Astrocyte of the cerebellum (primary cell): ENCODE measurements around the gene TIMELESS.

Source experiments
- DNase-seq: peaks from one replicate; pipeline ENCODE4 v3.0.0-alpha.2; 2011; ENCODE audit warnings: low read depth
- H3K4me3 ChIP-seq: 2 replicates; pipeline ENCODE4 v1.5.1; 2011; ENCODE audit warnings: mild to moderate bottlenecking, low read depth, low read length, moderate library complexity
- in situ Hi-C: cut with HindIII; loops from 2 replicates; pipeline ENCODE4 v1.10.0; 2017; ENCODE audit warnings: low sequenced_read_pairs
- TF ChIP-seq, protein P1 (sequence below): IDR thresholded peaks from 2 replicates; pipeline ENCODE4 v1.5.1; 2012; ENCODE audit warnings: low read length, low read depth, moderate library complexity, mild to moderate bottlenecking; ENCODE audit errors: missing control alignments

Gene TIMELESS

DNA sequence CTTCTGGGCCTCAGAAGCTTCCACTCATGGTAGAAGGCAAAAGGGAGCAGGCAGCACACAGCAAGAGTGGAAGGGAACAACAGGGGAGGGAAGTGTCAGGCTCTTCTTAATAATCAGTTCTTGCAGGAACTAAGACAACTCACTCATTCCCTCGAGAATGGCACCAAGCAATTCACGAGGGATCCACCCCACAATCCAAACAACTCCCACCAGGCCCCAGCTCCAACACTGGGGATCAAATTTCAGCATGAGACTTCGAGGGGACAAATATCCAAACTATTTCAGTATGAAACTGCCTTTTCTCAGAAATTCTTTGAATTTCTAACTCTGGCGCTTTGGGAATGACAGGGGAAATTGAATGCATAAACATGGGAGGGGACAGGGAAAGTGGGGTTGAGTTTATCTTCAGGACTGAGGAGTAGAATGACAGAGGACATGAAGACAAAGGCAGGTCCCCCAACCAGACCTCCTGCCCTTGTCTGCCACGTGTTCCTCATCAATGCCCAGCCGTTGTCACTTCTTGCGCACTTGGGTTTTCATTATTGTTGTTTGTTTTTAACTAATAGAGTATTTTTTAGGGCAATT lies 62.0 kb downstream of the TIMELESS start:
- in situ Hi-C loops: no loop called here
- TF ChIP-seq, protein P1, sequence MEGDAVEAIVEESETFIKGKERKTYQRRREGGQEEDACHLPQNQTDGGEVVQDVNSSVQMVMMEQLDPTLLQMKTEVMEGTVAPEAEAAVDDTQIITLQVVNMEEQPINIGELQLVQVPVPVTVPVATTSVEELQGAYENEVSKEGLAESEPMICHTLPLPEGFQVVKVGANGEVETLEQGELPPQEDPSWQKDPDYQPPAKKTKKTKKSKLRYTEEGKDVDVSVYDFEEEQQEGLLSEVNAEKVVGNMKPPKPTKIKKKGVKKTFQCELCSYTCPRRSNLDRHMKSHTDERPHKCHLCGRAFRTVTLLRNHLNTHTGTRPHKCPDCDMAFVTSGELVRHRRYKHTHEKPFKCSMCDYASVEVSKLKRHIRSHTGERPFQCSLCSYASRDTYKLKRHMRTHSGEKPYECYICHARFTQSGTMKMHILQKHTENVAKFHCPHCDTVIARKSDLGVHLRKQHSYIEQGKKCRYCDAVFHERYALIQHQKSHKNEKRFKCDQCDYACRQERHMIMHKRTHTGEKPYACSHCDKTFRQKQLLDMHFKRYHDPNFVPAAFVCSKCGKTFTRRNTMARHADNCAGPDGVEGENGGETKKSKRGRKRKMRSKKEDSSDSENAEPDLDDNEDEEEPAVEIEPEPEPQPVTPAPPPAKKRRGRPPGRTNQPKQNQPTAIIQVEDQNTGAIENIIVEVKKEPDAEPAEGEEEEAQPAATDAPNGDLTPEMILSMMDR: no peak
- no peak overlapping the region for H3K4me3 ChIP-seq
- no peak for DNase-seq

DNA sequence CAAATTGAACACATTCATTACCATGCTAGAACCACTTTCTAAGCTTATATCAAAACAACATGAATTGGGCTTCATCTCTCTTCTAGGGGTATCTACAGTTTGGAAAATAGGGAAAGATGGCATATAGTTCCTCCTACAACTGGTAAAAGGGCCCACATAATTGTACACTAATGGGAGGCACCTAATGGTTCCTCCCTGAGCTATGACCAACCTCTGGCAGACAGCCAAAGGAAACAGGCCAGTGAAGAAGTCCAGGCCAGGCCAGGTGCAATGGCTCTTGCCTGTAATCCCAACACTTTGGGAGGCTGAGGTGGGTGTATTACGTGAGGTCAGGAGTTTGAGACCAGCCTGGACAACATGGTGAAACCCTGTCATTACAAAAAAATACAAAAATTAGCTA lies 63.4 kb downstream of the TIMELESS start:
- DNase-seq: no peak
- TF ChIP-seq, protein P1: no peak
- H3K4me3 ChIP-seq: no peak overlapping the region
- in situ Hi-C loops: no loop called here

DNA sequence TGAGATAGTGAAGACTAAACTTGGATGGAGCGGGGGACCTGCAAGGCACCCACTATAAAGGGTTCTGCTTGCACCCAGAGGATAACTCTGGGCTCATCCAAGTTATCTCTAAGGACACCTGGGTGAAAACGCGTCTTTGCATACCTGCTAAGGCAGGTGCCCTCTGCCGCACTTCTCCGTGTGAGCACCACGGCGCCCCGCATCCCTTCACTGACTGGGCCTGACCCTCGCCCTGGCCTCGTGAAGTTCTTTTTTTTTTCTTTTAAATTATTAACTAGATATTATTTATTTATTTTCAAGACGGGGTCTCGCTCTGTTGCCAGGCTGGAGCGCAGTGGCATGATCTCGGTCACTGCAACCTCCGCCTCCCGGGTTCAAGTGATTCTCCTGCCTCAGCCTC lies 66.6 kb downstream of the TIMELESS start:
- no peak overlapping the region for H3K4me3 ChIP-seq
- in situ Hi-C loops: no loop called here
- TF ChIP-seq, protein P1: no peak
- no peak for DNase-seq

DNA sequence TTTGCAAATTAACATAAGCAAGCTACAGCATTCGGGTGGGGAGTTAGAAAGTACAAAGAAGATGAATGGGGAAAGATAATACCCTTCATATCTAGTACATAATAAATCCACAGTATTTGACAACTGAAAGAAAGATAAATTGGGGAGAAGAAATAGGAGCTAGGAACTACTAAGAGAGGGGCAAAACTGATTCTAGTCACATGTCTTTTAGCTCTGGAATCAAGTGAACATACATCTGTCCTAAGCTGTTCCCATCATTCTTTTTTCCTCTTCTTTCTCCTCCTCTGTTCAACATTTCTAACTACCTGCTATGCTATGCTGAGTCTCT lies 71.3 kb downstream of the TIMELESS start:
- in situ Hi-C loops: no loop called here
- no peak for DNase-seq
- TF ChIP-seq, protein P1: no peak
- H3K4me3 ChIP-seq: no peak overlapping the region

DNA sequence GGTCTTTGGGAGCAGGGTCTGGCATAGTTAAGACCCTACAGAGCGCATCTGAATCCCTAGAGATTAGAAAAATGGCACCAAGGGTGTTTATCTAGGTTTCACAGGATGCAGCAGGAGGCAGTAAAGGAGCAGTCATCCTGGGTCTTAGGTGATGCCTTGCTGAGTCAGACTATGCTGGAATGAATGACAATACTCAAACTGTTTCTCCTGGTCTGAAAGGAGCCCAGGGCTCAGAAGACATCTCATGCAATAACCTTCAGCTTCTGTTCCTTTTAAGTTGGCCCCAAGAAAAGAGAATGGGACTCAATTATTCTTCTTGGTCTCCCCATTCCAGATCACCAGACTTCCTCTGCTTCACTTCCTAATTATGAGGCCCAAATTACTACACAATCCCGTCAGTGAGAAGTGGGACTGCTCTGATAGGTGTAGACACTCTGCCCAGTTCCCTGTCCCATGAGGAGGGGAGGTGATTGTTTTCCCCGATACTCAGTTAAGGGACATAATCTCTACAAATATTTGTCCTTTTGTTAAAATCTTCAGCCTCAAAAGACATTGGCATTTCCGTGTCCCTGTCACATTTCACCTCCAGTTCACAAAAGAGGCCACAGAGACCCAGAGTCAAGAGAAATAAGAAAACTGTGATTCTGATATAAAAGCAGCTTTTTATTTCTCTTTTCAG lies 71.8 kb downstream of the TIMELESS start:
- H3K4me3 ChIP-seq: no peak overlapping the region
- DNase-seq: no peak
- in situ Hi-C loops: no loop called here
- TF ChIP-seq, protein P1: no peak

DNA sequence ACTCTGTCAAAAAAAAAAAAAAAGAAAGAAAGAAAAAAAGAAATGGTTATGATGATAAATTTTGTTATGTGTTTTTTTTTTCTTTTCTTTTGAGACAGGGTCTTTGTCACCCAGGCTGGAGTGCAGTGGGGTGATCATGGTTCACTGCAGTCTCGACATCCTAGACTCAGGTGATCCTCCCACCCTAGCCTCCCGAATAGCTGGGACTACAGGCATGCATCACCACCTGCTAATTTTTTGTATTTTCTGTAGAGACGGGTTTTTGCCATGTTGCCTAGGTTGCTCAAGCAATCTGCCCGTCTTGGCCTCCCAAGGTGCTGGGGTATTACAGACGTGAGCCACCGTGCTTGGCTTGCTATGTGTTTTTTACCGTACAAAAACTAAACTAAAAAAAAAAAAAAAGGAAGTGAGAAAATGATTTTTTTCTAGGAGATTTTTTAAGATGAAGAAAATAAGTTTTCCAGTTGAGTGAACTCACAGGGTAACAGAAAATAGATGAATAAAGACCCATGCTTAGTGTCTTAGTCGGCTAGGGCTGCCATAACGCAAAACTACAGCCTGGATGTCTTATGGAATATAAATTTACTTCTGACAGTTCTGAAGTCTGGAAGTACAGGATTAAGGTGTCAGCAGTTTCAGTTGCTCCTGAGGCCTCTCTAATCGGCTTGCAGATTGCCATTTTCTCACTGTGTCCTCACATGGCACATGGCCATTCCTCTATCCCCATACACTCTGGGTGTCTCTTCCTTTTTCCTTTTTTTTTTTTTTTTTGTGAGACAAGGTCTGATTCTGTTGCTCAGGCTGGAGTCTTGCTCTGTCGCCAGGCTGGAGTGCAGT lies 73.4 kb downstream of the TIMELESS start:
- in situ Hi-C loops: no loop called here
- no peak for DNase-seq
- TF ChIP-seq, protein P1: no peak

More for the DNA sequence above, 73.4 kb downstream of the TIMELESS start:
- H3K4me3 ChIP-seq: no peak overlapping the region
